ENCODE data around the gene ATP1B1.

ATP1B1 gene

DNA sequence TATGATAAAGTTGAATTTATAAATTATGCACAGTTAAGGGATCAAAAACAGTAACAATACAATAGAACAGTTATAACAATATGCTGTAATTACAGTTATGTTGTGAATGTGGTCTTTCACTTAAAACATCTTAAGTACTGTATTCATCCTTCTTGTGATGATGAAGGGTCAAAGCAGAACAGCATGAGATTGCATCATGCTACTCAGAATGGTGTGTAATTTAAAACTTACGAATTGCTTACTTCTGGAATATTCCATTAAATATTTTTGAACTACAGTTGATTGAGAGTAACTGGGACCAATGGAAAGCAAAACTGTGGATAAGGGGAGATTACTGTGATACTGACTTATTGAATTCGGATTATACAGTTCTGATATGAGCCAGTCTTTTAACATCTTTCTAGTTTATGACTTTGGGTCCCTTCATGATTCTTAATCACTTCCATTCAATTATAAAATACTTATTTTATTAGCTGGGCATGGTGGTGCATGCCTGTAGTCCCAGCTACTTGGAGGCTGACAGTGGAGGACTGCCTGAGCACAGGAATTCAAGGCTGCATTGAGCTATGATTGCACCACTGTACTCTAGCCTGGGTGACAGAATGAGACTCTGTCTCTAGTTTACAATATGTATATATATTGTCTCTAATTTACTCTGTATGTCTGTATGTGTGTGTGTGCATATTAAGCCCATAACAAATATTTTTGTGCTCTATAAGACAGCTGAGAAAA is 43.2 kb downstream of the ATP1B1 start:
- no peak for DNase-seq (ENCODE audit: extremely low spot score)
- no peak for TF ChIP-seq CTCF (IDR thresholded peaks at IDR 0.05; ENCODE audit: control extremely low read depth, extremely low read depth, low read depth, missing control alignments)
- ChIA-PET POLR2A (no interaction called here), CTCF (no interaction called here)

GRCh38 chr1:169150641-169151337 is 44.3 kb downstream of the ATP1B1 start:
- TF ChIP-seq CTCF (IDR thresholded peaks at IDR 0.05; ENCODE audit: control extremely low read depth, extremely low read depth, low read depth, missing control alignments) = no peak
- ChIA-PET POLR2A (no interaction called here), CTCF (interaction anchor here (1.1 kb wide), 1 partner anchor 34 kb away, joined by 3 read pairs; no protein-coding TSS in a partner anchor)

DNA sequence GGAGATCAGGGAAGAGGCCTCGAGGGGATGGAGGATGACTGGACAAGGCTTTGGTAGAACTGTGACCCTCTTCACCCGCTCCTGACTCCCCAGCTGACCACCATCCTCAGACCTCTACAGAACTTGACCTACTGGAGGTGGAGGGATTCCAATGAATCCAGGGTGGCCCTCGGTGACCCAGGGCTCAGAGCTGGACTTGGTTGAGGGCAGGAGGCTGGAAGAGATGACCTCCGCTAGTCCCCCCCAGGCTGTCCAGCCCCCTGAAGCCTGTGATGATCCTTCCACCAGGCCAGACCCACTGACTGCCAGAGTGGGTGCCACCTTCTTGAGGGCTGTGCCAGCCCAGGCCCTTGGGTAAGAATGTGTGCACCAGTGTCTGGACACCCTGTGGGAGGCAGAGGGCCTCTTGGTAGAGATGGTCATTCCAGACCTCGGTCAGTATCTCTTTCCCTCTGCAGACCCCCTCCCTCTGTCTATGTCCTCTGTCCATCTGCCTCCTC is 44.9 kb downstream of the ATP1B1 start:
- ChIA-PET CTCF (interaction anchor here (1.0 to 1.1 kb wide), 2 partner anchors 17 to 34 kb away, joined by 3 read pairs; no protein-coding TSS in a partner anchor), POLR2A (no interaction called here)
- no peak for TF ChIP-seq CTCF (IDR thresholded peaks at IDR 0.05; ENCODE audit: control extremely low read depth, extremely low read depth, low read depth, missing control alignments)
- DNase-seq (ENCODE audit: extremely low spot score) = no peak

More at GRCh38 chr1:169150641-169151337, 44.3 kb downstream of the ATP1B1 start:
- no peak for DNase-seq (ENCODE audit: extremely low spot score)

DNA sequence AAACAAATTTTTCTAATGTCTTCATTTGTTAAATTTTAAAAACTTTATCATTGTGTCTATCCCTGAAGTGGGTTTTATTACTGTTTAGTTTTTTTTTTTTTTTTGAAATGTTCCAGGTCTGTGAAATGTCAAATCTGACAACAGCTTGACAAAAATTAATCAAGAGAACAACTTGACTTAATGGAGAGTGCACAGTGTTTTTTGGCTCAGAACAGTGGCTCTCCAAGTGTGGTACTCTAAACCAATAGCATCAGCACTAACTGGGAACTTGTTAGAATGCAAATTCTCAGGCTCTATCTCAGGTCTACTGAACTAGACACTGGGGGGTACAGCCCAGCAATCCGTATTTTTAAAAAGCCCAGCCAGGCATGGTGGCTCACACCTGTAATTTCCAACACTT is 49.2 kb downstream of the ATP1B1 start:
- no peak for TF ChIP-seq CTCF (IDR thresholded peaks at IDR 0.05; ENCODE audit: control extremely low read depth, extremely low read depth, low read depth, missing control alignments)
- POLR2A ChIA-PET = no interaction called here
- DNase-seq (ENCODE audit: extremely low spot score) = no peak
- CTCF ChIA-PET = no interaction called here

GRCh38 chr1:169156580-169156979 is 50.1 kb downstream of the ATP1B1 start:
- no peak for DNase-seq (ENCODE audit: extremely low spot score)
- TF ChIP-seq CTCF (IDR thresholded peaks at IDR 0.05; ENCODE audit: control extremely low read depth, extremely low read depth, low read depth, missing control alignments) = no peak
- CTCF ChIA-PET = interaction anchor here (0.9 to 1.0 kb wide), 2 partner anchors 22 to 192 kb away, joined by 3 read pairs; no protein-coding TSS in a partner anchor
- POLR2A ChIA-PET = no interaction called here

GRCh38 chr1:169160845-169161495 is 54.5 kb downstream of the ATP1B1 start:
- TF ChIP-seq CTCF (IDR thresholded peaks at IDR 0.05; ENCODE audit: control extremely low read depth, extremely low read depth, low read depth, missing control alignments) = no peak
- DNase-seq (ENCODE audit: extremely low spot score) = no peak
- CTCF ChIA-PET = interaction anchor here (0.6 to 2.1 kb wide), 5 partner anchors 8 to 547 kb away, joined by 3 to 5 read pairs (median 4); no protein-coding TSS in a partner anchor
- POLR2A ChIA-PET = no interaction called here

Data from GM10248 (cell line).